Measurements from ENCODE around the gene TNS1.

TNS1 gene

DNA sequence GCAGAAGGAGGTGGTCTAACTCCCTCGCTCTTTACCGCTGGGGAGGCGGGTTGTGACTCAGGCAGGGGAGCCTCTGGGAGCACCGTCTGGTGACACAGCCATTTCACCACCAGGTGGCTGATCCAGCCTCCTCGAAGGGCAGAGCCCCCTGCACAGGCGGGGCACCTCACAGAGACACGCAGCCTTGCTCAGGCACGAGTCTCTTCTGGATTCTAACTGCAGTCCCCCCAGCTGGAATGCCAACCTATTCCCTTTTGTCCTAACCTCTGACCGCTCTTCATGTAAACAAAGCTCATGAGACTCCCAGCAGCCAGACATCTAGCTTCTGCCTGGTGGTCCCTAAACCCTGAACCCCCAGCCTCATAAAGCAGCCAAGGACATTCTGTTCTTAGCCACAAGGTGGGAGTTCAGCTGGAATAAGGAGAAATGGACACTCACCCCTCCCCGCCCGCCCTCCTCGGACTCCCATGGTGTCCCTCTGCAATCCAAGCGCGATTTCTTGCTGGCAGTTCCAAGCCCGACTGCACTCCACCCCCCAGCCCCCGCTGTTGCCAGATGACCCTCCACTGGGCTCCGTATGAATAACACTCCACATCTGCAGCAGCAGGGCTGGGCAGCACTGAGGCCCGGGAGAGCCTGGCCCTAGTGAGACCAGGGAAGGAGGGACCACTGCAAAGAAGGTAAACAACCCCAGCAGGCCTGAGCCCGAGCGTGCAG lies 84.3 kb downstream of the TNS1 start:
- TF ChIP-seq, protein P1, sequence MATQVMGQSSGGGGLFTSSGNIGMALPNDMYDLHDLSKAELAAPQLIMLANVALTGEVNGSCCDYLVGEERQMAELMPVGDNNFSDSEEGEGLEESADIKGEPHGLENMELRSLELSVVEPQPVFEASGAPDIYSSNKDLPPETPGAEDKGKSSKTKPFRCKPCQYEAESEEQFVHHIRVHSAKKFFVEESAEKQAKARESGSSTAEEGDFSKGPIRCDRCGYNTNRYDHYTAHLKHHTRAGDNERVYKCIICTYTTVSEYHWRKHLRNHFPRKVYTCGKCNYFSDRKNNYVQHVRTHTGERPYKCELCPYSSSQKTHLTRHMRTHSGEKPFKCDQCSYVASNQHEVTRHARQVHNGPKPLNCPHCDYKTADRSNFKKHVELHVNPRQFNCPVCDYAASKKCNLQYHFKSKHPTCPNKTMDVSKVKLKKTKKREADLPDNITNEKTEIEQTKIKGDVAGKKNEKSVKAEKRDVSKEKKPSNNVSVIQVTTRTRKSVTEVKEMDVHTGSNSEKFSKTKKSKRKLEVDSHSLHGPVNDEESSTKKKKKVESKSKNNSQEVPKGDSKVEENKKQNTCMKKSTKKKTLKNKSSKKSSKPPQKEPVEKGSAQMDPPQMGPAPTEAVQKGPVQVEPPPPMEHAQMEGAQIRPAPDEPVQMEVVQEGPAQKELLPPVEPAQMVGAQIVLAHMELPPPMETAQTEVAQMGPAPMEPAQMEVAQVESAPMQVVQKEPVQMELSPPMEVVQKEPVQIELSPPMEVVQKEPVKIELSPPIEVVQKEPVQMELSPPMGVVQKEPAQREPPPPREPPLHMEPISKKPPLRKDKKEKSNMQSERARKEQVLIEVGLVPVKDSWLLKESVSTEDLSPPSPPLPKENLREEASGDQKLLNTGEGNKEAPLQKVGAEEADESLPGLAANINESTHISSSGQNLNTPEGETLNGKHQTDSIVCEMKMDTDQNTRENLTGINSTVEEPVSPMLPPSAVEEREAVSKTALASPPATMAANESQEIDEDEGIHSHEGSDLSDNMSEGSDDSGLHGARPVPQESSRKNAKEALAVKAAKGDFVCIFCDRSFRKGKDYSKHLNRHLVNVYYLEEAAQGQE (IDR thresholded peaks at IDR 0.05; ENCODE audit: insufficient replicate concordance, low read depth) = no peak
- no peak overlapping the region for H3K27ac ChIP-seq (replicated peaks)
- no peaks in the 10 kb centered on the region for H3K27me3 ChIP-seq (ENCODE audit: insufficient read depth, poor library complexity, severe bottlenecking)
- H3K4me3 ChIP-seq (replicated peaks; ENCODE audit: insufficient read depth, low read length) = no peak overlapping the region
- DNase-seq (ENCODE audit: low read depth in 1 of 2, low spot score in 1 of 2) = no peak

DNA sequence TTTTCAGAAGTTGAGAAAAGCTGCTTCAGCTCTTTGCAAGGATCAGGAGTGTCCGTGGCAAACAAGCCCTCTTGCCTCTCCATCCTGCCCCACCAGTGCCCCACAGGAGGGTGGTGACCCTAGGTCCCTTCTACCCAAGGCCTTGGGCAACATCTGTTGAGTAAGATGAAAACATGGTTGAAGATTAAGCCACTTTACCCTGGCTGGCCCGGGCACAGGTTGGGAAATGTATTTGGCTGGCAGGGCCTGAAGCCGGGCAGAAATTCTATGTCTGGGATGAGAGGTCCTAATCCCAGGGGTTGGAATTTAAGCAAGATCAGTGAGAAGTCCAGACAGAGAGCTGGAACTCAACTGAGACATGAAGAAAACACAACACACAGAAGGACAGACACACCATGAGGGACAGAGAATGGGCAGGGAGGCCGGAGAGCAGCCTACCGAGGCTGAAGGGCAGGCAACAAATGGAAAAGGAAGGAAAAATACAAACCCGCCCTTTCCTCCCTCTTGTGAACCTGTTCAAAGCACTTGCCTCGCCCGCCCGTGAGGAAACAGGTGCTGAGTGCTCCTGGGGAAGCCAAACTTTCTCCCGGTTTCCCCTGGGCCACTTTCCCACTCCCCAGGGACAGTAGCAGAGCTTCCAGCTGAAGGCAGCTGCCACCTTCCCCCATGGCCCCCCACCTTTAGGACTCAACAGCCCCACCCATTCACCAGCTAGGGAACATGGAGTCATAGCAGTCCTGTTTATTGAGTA lies 86.1 kb downstream of the TNS1 start:
- Histone ChIP-seq H3K27ac (replicated peaks) (no peak overlapping the region), H3K27me3 (ENCODE audit: insufficient read depth, poor library complexity, severe bottlenecking) (peaks cover 4% of the 10 kb centered on the region), H3K4me3 (replicated peaks; ENCODE audit: insufficient read depth, low read length) (no peak overlapping the region)
- DNase-seq (ENCODE audit: low read depth in 1 of 2, low spot score in 1 of 2) = no peak
- TF ChIP-seq, protein P2, sequence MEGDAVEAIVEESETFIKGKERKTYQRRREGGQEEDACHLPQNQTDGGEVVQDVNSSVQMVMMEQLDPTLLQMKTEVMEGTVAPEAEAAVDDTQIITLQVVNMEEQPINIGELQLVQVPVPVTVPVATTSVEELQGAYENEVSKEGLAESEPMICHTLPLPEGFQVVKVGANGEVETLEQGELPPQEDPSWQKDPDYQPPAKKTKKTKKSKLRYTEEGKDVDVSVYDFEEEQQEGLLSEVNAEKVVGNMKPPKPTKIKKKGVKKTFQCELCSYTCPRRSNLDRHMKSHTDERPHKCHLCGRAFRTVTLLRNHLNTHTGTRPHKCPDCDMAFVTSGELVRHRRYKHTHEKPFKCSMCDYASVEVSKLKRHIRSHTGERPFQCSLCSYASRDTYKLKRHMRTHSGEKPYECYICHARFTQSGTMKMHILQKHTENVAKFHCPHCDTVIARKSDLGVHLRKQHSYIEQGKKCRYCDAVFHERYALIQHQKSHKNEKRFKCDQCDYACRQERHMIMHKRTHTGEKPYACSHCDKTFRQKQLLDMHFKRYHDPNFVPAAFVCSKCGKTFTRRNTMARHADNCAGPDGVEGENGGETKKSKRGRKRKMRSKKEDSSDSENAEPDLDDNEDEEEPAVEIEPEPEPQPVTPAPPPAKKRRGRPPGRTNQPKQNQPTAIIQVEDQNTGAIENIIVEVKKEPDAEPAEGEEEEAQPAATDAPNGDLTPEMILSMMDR (IDR thresholded peaks at IDR 0.05; ENCODE audit: insufficient read depth, low read length) = no peak
- TF ChIP-seq GABPA (IDR thresholded peaks at IDR 0.05; ENCODE audit: low read depth) (no peak), SPI1 (IDR thresholded peaks at IDR 0.05; ENCODE audit: borderline replicate concordance, low read depth) (no peak), POLR2AphosphoS5 (IDR thresholded peaks at IDR 0.05; ENCODE audit: low read depth) (no peak)
- TF ChIP-seq, protein P1 (IDR thresholded peaks at IDR 0.05; ENCODE audit: insufficient replicate concordance, low read depth) = no peak

DNA sequence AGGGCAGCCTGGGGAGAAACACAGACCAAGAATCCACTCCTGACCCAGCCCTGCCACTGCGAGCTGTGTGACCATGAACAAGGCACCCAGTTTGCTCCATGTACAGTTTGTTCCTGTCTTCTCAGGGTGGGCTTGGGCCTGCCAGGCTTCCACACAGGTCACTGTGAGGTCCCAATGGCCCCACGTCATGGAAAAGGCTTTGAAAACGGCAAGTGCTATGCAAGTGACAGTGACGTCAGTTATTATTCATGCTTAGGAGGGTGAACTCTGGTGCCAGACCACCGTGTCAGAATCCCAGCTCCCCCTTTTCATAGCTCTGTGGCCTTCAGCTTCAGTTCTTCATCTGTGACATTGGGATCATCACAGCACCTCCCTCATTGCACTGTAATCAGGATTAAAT lies 87.1 kb downstream of the TNS1 start:
- H3K27ac ChIP-seq (replicated peaks) = no peak overlapping the region
- TF ChIP-seq, protein P1 (IDR thresholded peaks at IDR 0.05; ENCODE audit: insufficient replicate concordance, low read depth) = no peak
- TF ChIP-seq, protein P2 (IDR thresholded peaks at IDR 0.05; ENCODE audit: insufficient read depth, low read length) = no peak
- TF ChIP-seq SPI1 (IDR thresholded peaks at IDR 0.05; ENCODE audit: borderline replicate concordance, low read depth) = no peak
- TF ChIP-seq POLR2AphosphoS5 (IDR thresholded peaks at IDR 0.05; ENCODE audit: low read depth) = no peak
- no peak for TF ChIP-seq GABPA (IDR thresholded peaks at IDR 0.05; ENCODE audit: low read depth)
- no peak overlapping the region for H3K4me3 ChIP-seq (replicated peaks; ENCODE audit: insufficient read depth, low read length)
- DNase-seq (ENCODE audit: low read depth in 1 of 2, low spot score in 1 of 2) = no peak
- peaks cover 5% of the 10 kb centered on the region for H3K27me3 ChIP-seq (ENCODE audit: insufficient read depth, poor library complexity, severe bottlenecking)
